Activated T-cell treated with anti-CD3 and anti-CD28 coated beads for 4 hours (primary cell): Measurements from ENCODE around the gene ATP5F1D.
"Not testable (repeated sequence)": the region's sequence is repeated elsewhere in the genome, so short reads cannot be mapped to it uniquely, and the experiment has no call there.

Experiments
- DNase-seq: peaks from one replicate; pipeline ENCODE4 v3.0.0-alpha.2; 2020

ATP5F1D gene

DNA sequence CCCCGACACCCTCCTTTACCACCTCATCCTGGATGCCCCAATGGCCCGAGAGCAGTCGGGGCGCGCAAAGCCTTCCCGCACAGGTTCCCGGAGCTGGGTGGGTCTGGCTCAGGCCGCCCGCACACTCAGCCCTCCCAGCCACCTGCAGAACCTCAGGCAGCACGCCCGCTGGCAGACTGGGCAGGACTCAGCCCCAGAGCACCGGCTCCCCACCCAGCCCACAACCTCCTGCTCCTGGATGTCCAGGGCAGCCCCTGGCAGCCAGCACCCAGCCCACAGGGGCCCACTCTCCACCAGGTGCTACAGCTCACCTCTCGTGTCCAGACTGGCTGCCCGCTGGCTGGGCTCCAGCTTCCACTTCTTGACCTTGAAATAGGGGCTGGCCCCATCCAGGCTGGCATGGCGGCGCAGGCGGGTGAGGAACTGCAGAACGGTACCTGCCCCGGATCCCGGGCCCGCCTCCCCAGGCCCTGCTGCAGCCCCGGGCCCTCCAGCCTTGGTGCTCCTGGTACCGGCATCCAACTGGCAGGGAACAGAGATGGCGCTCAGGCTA lies 8.4 kb upstream of the ATP5F1D start:
- DNase-seq: no peak

DNA sequence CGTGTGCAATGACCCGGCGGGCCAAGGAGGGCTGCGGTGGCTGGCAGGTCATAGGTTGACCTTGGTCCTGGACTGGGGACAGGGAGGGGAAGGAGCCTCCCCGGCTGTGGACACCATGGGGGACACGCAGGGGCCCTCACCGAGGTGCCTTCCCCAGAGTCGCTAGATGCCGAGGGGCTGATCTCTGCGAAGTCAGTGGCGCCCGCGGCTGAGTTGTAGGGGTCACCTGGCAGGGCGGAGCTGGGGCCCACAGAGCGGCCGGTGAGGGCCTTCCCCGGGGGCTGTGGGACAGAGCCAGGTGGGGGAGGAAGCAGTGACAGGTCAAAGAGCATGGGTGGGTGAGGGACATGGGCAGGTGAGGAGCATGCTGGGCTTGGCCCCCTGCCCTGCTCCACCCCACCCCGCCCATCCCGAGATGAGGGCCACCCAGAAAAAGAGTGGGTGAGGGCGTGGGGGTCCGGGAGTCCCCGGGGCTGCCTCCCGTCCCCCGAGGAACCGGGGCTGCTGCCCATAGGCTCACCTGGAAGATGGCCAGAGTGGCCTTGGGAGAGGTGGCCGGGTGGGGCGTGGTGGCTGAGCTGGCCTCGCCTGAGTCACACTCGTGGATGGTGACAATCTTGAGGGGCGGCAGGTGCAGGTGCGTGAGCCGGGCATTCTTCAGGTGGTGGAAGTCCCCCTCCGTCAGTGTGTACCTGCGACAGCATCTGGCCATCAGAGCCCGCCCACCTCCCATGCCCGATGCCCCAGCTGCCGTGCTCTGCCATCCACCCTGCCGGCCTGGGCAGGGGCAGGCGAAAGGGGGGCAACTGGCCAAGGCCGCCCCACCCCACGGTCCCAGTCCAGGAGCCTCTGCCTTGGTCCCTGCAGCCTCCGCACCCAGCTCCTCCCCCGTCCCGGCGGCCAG lies 7.2 kb upstream of the ATP5F1D start:
- DNase-seq: no peak

DNA sequence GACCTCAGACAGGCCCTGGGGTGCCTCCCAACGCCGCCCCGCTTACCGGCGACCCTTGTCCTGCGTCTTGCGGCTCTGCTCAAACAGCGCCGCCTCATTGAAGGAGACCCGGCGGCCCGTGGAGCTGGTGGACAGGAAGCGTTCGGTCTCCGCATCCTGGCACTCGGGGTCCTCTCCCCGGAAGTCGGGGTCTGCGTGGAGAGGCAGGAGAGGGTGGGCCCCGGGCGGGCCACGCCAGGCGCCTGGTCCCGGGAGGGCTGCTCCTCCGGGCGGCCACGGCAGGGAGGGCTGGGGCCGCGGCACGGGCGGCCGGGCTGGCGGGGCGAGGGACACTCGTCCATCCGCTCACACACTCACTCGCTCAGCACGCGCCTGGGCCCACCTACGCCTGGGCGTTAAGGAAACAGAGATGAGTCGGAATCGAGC lies 6.6 kb upstream of the ATP5F1D start:
- DNase-seq: no peak

DNA sequence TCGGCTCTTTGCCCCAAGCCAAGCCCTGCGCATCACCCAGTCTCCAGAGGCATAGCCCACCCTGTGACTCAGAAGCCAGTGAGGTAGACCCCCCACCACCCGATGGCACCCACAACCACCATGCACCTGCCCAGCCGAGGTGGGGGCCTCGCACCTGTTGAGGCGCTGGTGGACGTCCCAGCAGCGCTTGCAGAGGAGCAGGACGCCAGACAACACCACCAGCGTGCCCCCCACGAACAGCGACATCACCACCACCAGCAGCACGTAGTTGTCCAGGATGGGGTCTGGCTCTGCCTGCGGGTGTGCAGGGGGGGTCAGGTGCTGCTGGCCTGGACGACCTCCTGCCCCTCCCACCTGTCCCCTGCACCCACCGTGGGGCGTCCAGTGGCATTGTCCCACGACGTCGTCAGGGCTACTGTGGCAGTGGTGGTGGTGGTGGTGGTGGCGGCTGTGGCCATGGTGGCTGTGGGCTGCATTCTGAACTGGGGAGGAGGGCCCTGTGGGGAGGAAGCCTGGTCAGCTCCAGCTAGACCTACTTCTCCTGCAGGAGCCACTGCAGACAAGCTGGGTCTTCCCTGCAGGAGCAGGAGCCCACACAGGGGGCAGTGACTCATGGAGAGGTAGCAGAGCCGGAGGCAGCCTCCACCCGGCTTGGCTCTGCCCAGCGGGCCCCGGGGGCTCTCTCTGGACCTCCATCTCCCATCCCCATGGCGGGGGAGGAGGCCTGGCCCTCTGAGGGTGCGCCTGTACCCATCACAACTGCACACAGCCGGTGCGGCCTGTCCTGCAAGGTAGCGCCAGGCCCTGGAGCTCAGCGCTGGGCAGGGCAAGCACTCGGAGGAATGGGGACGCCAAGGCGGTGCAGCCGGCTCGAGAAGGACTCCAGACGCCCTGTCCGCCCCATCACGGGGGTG lies 5.7 kb upstream of the ATP5F1D start:
- DNase-seq: no peak

DNA sequence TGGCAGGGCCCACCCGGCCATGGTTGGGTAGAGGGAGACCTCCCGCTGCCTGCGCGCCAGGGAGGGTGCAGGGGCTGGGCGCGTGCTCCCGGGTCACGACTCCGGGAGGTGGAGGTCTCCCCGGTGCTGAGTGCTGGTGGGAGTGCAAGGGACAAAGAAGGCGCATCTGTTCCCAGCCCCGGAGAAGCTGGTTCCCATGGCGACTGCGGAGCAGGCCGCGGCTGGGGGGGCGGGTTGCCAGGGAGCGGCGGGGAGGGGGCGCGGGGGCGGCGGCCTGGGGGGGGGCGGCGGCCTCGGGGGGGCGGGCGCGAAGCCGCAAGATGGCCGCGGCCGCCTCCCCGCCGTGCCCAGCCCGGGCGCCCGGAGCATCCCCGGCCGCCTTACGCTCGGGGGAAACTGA lies 5.0 kb upstream of the ATP5F1D start:
- DNase-seq: no peak

DNA sequence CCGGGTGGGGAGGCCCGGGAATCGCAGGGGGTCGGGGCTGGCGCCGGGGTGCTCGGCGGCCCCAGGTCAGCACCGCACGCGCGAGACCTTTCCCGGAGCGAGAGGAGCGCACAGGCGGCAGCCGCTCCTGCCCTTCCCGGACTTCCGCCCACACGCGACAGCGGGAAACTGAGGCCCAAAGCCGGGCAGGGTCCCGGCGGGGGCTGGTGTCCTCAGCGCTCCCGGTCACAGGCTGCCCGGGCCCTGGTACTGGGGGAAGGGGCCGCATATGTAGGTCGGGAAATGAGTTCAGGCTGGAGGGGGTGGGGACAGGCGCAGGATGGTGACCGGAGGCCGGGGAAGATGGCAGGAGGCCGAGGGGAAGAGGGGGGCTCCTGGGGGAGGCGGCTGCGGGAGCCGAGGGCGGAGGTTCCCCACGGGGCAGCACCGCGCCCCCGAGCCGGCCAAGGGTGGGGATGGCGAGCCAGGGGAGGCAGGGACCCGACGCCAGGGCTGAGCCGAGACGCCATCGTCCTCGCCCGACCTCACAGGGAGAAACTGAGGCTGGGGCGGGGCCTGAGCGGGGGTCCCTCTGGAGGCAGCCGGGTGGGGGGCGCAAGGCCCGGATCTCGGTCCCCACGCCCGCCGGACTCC lies 4.4 kb upstream of the ATP5F1D start:
- no peak for DNase-seq

DNA sequence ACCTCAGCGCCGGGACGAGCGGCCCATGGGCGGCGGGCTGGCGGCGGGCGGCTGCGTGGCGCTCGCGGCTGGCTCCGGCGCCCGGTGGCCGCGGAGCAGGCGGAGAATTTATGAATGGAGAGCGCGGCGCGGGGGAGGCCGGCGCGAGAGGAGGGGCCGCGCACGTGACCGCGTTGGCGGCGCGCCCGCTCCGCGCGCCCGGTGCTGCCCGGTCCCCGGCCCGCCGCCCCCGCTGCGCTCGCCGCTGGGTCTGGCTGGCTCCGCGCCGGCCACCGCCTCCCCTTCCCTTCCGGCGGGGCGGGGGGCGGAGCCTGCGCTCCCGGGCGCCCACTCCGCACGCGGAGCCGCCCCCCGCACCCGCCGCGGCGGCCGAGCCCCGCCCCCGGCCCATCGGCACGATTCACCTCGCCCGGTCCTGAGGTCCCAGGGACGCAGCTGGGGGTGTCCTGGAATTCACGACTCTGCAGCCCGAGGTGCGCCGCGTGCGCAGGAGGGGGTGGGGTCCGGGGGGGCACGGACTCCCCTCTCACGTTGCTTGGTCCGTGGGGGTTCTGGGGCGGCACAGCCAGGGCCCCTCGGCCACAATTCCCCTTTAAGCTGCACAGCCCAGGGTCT lies 3.7 kb upstream of the ATP5F1D start, which contains the start of gene CBARP:
Gene CBARP, minus strand, starts transcription at position 252 of the 615 bp plus-strand sequence. CDS start 1,905 bp downstream, outside the sequence.
- DNase-seq: no peak

DNA sequence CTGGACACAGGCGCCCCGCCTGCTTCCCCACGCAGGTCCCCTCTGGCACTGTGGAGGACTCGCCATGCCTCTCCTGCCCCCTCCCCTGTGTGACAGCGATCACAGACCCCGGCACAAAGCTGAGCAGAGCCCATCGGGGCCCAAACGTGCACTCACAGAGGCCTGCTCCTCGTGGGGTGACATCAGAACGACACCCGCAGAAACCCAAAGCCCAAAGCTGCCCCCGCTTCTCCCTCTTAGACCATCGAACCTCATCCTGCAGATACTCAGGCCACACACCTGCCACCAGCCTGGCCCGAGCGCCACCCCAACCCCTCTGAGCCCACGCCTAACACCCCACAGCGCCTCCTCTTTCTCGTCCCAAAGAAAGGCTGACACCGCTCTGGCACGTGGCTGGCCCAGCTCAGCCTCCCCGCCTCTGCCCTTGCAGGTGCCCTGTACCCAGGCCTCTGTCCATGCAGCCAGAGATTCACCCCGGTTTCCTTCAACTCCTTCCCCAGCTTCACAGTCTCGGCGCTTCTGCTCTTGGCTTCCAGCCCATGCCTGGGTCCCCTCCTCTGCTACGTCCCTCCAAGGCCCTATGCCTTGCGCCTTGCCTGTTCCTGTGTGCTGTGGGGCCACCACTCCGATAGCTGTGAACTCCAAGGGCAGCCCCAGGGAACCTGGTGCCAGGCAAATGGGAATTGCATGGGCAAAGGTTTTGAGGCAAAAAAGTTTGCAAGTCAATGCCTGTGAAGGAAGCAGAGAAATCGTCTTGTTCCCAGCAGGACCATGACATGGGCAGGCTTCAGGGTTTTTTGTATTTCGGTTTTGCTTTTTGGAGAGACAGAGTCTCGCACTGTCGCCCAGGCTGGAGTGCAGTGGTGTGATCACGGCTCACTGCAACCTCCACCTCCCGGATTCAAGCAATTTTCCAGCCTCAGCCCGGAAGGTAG lies 2.9 kb upstream of the ATP5F1D start:
- DNase-seq: no peak

DNA sequence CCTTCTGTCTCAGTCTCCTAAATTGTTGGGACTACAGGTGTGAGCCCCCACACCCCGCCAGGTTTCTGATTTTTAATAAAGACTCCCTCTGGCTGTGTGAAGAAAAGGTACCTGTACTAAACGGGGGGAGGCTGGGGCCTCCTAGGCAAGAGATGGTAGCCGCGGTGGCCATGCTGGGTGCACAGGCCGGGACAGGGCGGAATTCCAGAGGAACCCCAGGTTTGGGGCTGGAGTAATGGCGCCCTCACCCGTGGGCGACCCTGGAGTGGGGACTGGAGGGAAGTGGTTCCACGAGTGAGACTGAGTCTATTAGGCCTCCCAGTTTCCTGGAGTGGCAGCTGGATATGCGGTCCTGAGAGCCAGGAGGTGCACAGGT lies 2.1 kb upstream of the ATP5F1D start:
- no peak for DNase-seq

DNA sequence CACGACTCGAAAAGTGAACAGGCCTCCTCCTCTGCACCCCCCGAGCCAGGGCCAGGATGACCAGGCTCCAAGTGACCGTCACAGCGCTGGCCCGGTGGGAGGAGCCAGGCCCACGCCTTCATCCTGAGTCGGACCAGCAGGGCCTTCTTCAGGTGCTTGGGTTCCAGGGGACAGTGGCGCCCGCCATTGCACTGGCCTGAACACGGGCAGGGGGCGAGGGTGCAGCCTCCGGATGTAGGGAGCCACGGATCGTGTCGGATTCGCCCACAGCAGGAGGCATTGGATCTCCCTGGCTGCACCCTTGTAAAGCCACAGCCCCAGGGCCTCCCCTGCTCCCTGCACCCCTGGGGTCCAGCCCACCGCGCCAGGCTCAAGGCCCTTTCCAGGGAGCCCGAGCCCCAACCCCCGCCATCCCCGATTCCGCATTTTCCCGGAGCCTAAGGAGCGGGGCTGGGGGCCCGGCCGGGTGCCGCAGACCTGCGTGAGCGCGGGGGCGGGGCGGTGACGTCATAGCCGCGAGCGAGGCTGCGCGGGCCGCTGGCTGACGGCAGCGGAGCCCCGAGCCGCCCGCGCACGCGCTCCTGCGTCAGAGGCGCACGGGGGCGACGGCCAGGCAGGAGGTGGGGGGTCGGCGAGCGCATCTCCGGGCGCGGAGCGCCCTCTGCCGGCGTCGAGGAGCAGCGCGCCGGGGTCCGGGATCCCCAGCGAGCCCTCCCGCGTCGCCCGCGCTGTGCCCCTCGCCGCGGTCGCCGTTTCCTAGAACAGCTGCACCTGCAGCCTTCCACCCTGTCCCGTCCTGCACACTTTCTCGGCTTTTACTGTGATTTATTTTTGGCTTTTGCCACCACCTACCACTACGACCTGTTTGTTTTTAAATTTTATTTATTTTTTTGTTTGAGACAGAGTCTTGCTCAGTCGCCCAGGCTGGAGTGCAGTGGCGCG lies 1.5 kb upstream of the ATP5F1D start:
- DNase-seq: peak; percentile 89

DNA sequence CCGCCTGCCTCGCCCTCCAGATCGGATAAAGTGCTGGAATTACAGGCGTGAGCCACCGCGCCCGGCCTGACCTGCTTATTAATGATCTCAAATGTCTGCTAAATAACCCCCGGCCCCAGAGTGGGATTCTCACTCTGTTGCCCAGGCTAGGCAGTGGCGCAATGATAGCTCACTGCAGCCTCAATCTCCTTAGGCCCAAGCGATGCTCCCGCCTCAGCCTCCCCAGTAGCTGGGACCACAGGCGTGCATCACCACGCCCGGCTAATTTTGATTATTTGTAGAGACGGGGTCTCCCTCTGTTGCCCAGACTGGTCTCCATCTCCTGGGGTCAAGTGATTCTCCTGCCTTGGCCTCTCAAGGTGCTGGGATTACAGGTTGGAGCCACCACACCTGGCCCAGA lies 626 bp upstream of the ATP5F1D start:
- DNase-seq: no peak

DNA sequence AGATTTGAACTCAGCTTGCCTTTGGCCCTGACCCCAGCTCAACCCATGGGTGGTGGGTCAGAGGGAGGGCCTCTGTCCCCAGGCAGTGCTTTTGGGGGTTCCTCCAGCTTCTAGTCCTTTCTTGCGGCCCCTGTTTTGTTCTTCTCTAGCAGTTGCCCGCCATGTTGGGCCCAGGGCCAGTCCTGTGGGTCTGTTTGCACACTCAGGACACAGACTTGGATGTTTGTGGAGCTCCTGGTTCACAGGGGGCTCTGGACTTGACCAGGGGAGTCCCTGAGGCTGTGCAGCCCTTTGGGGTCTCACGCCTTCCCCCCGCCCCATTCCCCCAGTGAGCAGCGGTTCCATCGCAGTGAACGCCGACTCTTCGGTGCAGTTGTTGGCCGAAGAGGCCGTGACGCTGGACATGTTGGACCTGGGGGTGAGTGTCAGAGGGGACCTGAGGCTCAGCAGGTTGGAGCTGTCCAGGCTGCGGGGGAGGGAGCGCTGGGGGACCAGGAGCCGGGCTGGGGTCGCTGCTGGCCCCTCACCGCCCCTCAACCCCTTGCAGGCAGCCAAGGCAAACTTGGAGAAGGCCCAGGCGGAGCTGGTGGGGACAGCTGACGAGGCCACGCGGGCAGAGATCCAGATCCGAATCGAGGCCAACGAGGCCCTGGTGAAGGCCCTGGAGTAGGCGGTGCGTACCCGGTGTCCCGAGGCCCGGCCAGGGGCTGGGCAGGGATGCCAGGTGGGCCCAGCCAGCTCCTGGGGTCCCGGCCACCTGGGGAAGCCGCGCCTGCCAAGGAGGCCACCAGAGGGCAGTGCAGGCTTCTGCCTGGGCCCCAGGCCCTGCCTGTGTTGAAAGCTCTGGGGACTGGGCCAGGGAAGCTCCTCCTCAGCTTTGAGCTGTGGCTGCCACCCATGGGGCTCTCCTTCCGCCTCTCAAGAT lies 2.5 kb downstream of the ATP5F1D start:
- DNase-seq: peak; percentile 79

DNA sequence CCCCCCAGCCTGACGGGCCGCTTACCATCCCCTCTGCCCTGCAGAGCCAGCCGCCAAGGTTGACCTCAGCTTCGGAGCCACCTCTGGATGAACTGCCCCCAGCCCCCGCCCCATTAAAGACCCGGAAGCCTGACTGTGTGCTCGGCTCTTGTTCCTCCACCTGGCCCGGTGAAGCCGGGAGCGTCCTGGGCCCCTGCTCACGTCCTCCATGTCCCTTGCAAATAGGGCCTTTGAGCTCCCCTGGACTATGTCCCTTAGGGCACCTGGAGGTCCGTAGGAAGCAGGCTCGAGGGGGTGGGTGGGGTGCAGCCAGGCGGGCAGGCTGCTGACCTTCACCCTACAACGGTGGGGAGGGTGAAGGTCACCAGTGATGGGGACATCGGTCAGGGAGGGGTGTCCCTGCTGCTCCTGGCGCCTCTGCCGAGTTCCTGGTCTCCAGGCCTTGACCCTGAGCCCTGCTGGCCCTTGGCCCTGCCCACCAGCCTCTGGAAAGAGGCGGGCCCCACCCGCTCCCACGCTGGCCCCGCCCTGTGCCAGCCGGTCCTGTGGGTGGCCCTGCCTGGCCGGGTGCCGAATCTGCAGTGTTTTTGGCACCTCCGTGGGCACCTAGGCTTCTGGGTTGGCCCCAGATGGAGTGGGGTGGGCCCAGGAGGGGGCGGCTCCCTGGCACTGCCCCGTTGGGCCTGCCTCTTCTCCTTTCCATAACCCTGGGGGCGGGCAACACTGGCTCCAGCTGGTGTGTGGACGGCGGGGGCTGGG lies 3.3 kb downstream of the ATP5F1D start:
- DNase-seq: no peak

DNA sequence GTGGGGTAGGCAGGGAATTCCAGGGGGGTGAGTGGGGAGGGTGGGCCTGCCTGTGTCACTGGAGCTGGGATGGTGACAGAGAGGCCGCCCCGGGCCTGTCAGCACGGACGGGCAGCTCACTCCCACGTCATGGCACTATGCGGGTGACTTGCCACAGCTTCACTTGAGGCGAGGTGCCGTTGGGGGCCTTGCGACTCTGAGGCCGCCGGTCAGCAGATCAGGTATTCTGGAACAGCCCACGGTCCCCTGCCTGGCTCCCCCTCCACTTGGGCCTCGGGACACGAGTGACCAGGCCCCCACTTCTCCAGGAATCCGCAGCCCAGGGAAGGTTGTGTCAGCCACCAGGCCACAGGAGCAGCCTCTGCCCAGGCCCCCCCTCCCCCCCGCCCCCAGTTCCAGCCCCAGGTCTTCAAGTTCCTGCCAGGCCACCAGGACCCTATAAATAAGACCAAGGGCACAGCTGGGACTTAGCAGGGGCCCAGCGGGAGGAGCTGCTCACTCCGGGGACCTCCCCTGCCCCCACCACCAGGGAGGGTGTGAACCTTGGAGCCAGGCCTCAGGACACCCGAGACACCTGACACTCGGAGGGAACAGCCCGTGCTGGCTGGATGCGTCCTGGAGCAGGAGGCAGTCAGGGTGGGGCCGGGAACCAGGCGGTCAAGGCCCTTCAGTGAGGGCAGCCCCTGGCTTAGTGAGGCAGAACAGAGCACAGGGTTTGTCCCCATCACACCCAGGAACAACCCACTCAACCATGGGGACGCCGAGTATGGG lies 4.1 kb downstream of the ATP5F1D start:
- no peak for DNase-seq

DNA sequence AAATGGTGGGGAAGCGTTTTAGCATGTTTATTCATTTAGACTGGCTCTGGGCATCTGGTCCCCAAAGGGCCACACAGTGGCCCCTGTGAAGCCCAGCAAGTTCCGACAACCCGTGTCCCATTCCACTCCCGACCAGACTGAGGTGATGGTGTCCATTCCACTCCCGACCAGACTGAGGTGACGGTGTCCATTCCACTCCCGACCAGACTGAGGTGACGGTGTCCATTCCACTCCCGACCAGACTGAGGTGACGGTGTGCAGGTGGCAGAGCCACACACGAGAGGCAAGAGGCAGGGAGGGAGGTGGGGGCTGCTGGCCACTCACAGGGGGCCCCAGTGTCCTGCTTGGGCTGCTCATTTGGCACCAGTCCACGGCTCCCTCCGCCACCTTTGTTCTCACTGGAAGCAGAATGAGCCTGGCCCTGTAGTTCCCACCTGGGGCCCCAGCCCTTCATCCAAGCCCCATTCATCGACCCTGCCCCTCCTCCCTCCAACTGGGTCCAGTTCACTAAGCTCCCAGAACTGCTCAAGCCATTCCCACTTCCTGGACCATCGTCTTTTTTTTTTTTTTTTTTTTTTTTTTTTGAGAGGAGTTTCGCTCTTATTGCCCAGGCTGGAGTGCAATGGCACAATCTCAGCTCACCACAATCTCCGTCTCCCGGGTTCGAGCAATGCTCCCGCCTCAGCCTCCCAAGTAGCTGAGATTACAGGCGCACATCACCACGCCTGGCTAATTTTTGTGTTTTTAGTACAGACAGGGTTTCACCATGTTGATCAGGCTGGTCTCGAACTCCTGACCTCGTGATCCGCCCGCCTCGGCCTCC lies 4.9 kb downstream of the ATP5F1D start:
- not testable (repeated sequence) for DNase-seq

DNA sequence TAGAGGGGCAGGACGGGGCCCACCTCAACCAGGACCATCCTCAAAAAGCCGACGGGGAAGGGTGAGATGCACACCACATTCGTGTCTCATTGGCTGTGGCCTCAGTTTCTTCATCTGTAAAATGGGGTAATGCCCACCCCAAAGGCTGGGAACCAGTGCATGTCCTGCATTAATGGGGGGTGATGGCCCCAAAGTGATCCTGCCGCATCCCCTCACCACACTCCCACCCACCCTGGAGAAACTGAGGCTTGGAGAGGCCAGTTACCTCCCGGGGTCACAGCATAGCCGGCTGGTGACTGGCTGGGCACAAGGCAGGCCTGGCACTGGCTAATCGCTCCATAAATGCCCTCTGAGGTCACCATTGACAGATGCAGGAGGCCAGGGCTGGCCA lies 6.2 kb downstream of the ATP5F1D start:
- DNase-seq: no peak
